H9 (cell line): ENCODE data around the gene MPV17L2. TPM values are rescaled to one million over a fixed set of nuclear protein-coding genes. Genes with fewer than 3 reads are reported as not detected.

ENCODE experiments used
- DNase-seq: peaks from one replicate; pipeline ENCODE4 v3.0.0-alpha.2; 2017
- H2AFZ ChIP-seq: one replicate; pipeline ENCODE4 v1.6.1; 2013; ENCODE audit warnings: mild to moderate bottlenecking, low read length, control low read depth, moderate library complexity
- H2AK5ac ChIP-seq: 2 replicates; pipeline ENCODE4 v1.6.1; 2013; ENCODE audit warnings: low read length, control low read depth, mixed read lengths; ENCODE audit not compliant: insufficient read length
- H2BK120ac ChIP-seq: one replicate; pipeline ENCODE4 v1.6.1; 2013; ENCODE audit warnings: low read depth, mild to moderate bottlenecking, low read length, control low read depth, inconsistent platforms; ENCODE audit not compliant: poor library complexity, severe bottlenecking
- H2BK12ac ChIP-seq: 2 replicates; pipeline ENCODE4 v1.6.1; 2013; ENCODE audit warnings: low read length, control low read depth, mixed read lengths, low read depth; ENCODE audit not compliant: insufficient read length
- H2BK15ac ChIP-seq: 2 replicates; pipeline ENCODE4 v1.6.1; 2013; ENCODE audit warnings: low read depth, low read length, control low read depth
- H2BK20ac ChIP-seq: one replicate; pipeline ENCODE4 v1.6.1; 2013; ENCODE audit warnings: low read depth, mild to moderate bottlenecking, low read length, control low read depth, inconsistent platforms; ENCODE audit not compliant: poor library complexity, severe bottlenecking
- H2BK5ac ChIP-seq: 2 replicates; pipeline ENCODE4 v1.6.1; 2013; ENCODE audit warnings: low read length, control low read depth, mixed read lengths; ENCODE audit not compliant: insufficient read length
- H3K14ac ChIP-seq: 2 replicates; pipeline ENCODE4 v1.6.1; 2013; ENCODE audit warnings: low read length, control low read depth; ENCODE audit not compliant: insufficient read depth
- H3K18ac ChIP-seq: 2 replicates; pipeline ENCODE4 v1.6.1; 2013; ENCODE audit warnings: low read depth, mild to moderate bottlenecking, mixed read lengths, low read length, control low read depth; ENCODE audit not compliant: insufficient read length
- H3K23ac ChIP-seq: 2 replicates; pipeline ENCODE4 v1.6.1; 2013; ENCODE audit warnings: low read length, control low read depth, mixed read lengths, low read depth; ENCODE audit not compliant: insufficient read length
- H3K23me2 ChIP-seq: 2 replicates; pipeline ENCODE4 v1.6.1; 2013; ENCODE audit warnings: low read depth, mild to moderate bottlenecking, mixed read lengths, low read length, control low read depth; ENCODE audit not compliant: insufficient read length, poor library complexity, severe bottlenecking
- H3K27ac ChIP-seq: 2 replicates; pipeline ENCODE4 v1.5.1; 2013; ENCODE audit warnings: low read length, control low read depth, mixed read lengths, low read depth; ENCODE audit not compliant: insufficient read length
- H3K27me3 ChIP-seq: 2 replicates; pipeline ENCODE4 v1.6.1; 2013; ENCODE audit warnings: low read length, control low read depth, inconsistent platforms; ENCODE audit not compliant: insufficient read depth
- H3K4ac ChIP-seq: 2 replicates; pipeline ENCODE4 v1.6.1; 2013; ENCODE audit warnings: low read depth, mild to moderate bottlenecking, control low read depth, inconsistent platforms, low read length, moderate library complexity
- H3K4me1 ChIP-seq: 2 replicates; pipeline ENCODE4 v1.6.1; 2013; ENCODE audit warnings: low read length, control low read depth, inconsistent platforms; ENCODE audit not compliant: insufficient read depth
- H3K4me2 ChIP-seq: 2 replicates; pipeline ENCODE4 v1.6.1; 2013; ENCODE audit warnings: low read length, control low read depth, mixed read lengths; ENCODE audit not compliant: insufficient read length, insufficient read depth
- H3K56ac ChIP-seq: 2 replicates; pipeline ENCODE4 v1.6.1; 2013; ENCODE audit warnings: low read depth, mild to moderate bottlenecking, mixed read lengths, low read length, control low read depth; ENCODE audit not compliant: insufficient read length
- H3K79me1 ChIP-seq: 2 replicates; pipeline ENCODE4 v1.6.1; 2013; ENCODE audit warnings: low read depth, mild to moderate bottlenecking, moderate library complexity, low read length, control low read depth, inconsistent platforms; ENCODE audit not compliant: insufficient read depth, poor library complexity, severe bottlenecking
- H3K79me2 ChIP-seq: 2 replicates; pipeline ENCODE4 v1.6.1; 2013; ENCODE audit warnings: low read length, control low read depth, inconsistent platforms; ENCODE audit not compliant: insufficient read depth
- H3K9ac ChIP-seq: 2 replicates; pipeline ENCODE4 v1.6.1; 2013; ENCODE audit warnings: low read length, control low read depth, mixed read lengths; ENCODE audit not compliant: insufficient read length; ENCODE audit errors: extremely low read depth
- H3K9me3 ChIP-seq: one replicate; pipeline ENCODE4 v1.6.1; 2013; ENCODE audit warnings: low read depth, low read length, inconsistent platforms; ENCODE audit not compliant: control insufficient read depth
- H3T11ph ChIP-seq: one replicate; pipeline ENCODE4 v1.6.1; 2013; ENCODE audit warnings: mild to moderate bottlenecking, low read length, control low read depth, inconsistent platforms
- H4K20me1 ChIP-seq: one replicate; pipeline ENCODE4 v1.6.1; 2013; ENCODE audit not compliant: control insufficient read depth, insufficient read length, insufficient read depth
- H4K5ac ChIP-seq: 2 replicates; pipeline ENCODE4 v1.6.1; 2013; ENCODE audit warnings: low read depth, mild to moderate bottlenecking, mixed read lengths, low read length, control low read depth; ENCODE audit not compliant: insufficient read length
- H4K8ac ChIP-seq: replicated peaks from 2 replicates; pipeline ENCODE4 v1.6.1; 2013; ENCODE audit warnings: low read length, control low read depth, mixed read lengths, low read depth; ENCODE audit not compliant: insufficient read length
- H4K91ac ChIP-seq: 2 replicates; pipeline ENCODE4 v1.6.1; 2013; ENCODE audit warnings: low read depth, mild to moderate bottlenecking, moderate library complexity, mixed read lengths, low read length, control low read depth; ENCODE audit not compliant: insufficient read length
- H3K27ac Mint-ChIP-seq, 3 experiments: 2 replicates in 2 of 3; 3 replicates in 1 of 3; pipeline ENCODE4 v1.8.0; 2020 to 2021; ENCODE audit warnings: mixed read lengths in 3 of 3, mild to moderate bottlenecking in 1 of 3, moderate library complexity in 1 of 3
- H3K27me3 Mint-ChIP-seq: 2 replicates; pipeline ENCODE4 v1.8.0; 2021; ENCODE audit warnings: low read depth, mild to moderate bottlenecking, moderate library complexity, mixed read lengths
- H3K36me3 Mint-ChIP-seq, 3 experiments: 2 replicates in 2 of 3; 3 replicates in 1 of 3; pipeline ENCODE4 v1.8.0; 2020 to 2021; ENCODE audit warnings: low read depth in 3 of 3, mixed read lengths in 3 of 3; ENCODE audit not compliant: insufficient read depth in 1 of 3
- H3K4me1 Mint-ChIP-seq, 2 experiments: 2 replicates each; pipeline ENCODE4 v1.8.0; 2020; ENCODE audit warnings: mixed read lengths in 2 of 2
- H3K4me3 Mint-ChIP-seq, 2 experiments: 2 replicates in 1 of 2; 3 replicates in 1 of 2; pipeline ENCODE4 v1.8.0; 2020 to 2021; ENCODE audit warnings: mild to moderate bottlenecking in 2 of 2, mixed read lengths in 2 of 2, moderate library complexity in 1 of 2
- H3K9me3 Mint-ChIP-seq, 2 experiments: 2 replicates in 1 of 2; 3 replicates in 1 of 2; pipeline ENCODE4 v1.8.0; 2020; ENCODE audit warnings: mild to moderate bottlenecking in 2 of 2, mixed read lengths in 2 of 2, moderate library complexity in 1 of 2
- WGBS: extraction: QIAGEN DNeasy Blood & Tissue Kit; methylation state at CpG from one replicate; pipeline ENCODE4 v1.1.7; 2013; ENCODE audit warnings: missing lambda C conversion rate, low lambda C conversion rate, mixed read lengths; ENCODE audit not compliant: insufficient read length; ENCODE audit errors: extremely low coverage; 5-methylcytosine and 5-hydroxymethylcytosine counted together
- total RNA-seq: library from RNA; stranded (reverse); gene quantifications from 2 replicates; pipeline ENCODE4 v1.2.1, GENCODE V29; 2021
- TF ChIP-seq, protein P1 (sequence below): fragments of 200-600 bp; sonication (generic); conservative IDR thresholded peaks from 3 replicates; pipeline ENCODE4 v1.8.0; 2021; ENCODE audit warnings: antibody characterized with exemption, mild to moderate bottlenecking

MPV17L2 gene
- total RNA-seq, 1 experiment from 2014 or later = 26.4 TPM

DNA sequence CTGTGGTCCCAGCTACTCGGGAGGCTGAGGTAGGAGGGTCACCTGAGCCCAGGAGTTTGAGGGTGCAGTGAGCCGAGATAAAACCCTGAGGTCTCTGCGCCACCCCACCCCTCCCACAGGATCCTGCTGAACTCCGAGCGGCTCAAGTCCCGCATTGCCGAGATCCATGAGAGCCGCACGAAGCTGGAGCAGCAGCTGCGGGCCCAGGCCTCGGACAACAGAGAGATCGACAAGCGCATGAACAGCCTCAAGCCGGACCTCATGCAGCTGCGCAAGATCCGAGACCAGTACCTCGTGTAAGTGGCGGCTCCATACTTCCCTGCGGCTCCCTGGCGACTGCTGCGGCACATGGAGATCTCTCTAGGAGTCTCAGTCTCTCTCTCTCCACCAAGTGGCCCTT lies 26.0 kb upstream of the MPV17L2 start:
- Histone ChIP-seq H2BK12ac (no peak overlapping the region), H3K56ac (no peak overlapping the region), H3K79me1 (no peaks in the 10 kb centered on the region), H2BK20ac (no peak overlapping the region), H2AFZ (no peak overlapping the region), H3K27ac (no peak overlapping the region), H4K5ac (no peak overlapping the region), H3K23me2 (no peaks in the 10 kb centered on the region), H3K79me2 (no peaks in the 10 kb centered on the region), H3K14ac (no peak overlapping the region), H3K18ac (no peak overlapping the region), H3K9ac (no peak overlapping the region), H3K23ac (no peak overlapping the region), H3K4me2 (no peak overlapping the region), H4K20me1 (no peaks in the 10 kb centered on the region), H3K4me1 (no peaks in the 10 kb centered on the region), H3K4ac (no peak overlapping the region), H4K91ac (no peak overlapping the region), H2AK5ac (no peak overlapping the region), H2BK5ac (no peak overlapping the region), H4K8ac (no peak overlapping the region), H2BK15ac (no peak overlapping the region), H2BK120ac (no peak overlapping the region), H3T11ph (no peak overlapping the region), H3K9me3 (no peaks in the 10 kb centered on the region), H3K27me3 (no peaks in the 10 kb centered on the region)
- Mint-ChIP-seq H3K36me3 (peaks cover 31 to 70% (median 70%) of the 10 kb centered on the region in 3 experiments), H3K4me1 (peaks cover under 1 to 2% of the 10 kb centered on the region in 2 experiments; a peak in 1 of 4 replicates), H3K27me3 (no peaks in the 10 kb centered on the region), H3K9me3 (no peaks in the 10 kb centered on the region), H3K27ac (no peak overlapping the region), H3K4me3 (no peak overlapping the region)
- WGBS = no CpG with 5 or more reads among the region's 21 CpGs
- no peak for DNase-seq
- TF ChIP-seq, protein P1, sequence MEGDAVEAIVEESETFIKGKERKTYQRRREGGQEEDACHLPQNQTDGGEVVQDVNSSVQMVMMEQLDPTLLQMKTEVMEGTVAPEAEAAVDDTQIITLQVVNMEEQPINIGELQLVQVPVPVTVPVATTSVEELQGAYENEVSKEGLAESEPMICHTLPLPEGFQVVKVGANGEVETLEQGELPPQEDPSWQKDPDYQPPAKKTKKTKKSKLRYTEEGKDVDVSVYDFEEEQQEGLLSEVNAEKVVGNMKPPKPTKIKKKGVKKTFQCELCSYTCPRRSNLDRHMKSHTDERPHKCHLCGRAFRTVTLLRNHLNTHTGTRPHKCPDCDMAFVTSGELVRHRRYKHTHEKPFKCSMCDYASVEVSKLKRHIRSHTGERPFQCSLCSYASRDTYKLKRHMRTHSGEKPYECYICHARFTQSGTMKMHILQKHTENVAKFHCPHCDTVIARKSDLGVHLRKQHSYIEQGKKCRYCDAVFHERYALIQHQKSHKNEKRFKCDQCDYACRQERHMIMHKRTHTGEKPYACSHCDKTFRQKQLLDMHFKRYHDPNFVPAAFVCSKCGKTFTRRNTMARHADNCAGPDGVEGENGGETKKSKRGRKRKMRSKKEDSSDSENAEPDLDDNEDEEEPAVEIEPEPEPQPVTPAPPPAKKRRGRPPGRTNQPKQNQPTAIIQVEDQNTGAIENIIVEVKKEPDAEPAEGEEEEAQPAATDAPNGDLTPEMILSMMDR = no peak
